SU-DHL-6 (cell line): Measurements from ENCODE around the gene NHS.

ENCODE experiments used
- EZH2phosphoT487 ChIP-seq: fragments of 200-600 bp; sonication (generic), shearing (Covaris generic); conservative IDR thresholded peaks from 2 replicates; pipeline ENCODE4 v1.6.1; 2018; ENCODE audit warnings: mild to moderate bottlenecking, antibody characterized with exemption, low read length, moderate library complexity, mixed read lengths
- TF ChIP-seq, protein P1 (sequence below): fragments of 200-600 bp; sonication (generic); IDR thresholded peaks from one replicate; pipeline ENCODE4 v1.5.1; 2017; ENCODE audit warnings: antibody characterized with exemption, mild to moderate bottlenecking, low read length, moderate library complexity; ENCODE audit not compliant: insufficient read depth, poor library complexity, severe bottlenecking

DNA sequence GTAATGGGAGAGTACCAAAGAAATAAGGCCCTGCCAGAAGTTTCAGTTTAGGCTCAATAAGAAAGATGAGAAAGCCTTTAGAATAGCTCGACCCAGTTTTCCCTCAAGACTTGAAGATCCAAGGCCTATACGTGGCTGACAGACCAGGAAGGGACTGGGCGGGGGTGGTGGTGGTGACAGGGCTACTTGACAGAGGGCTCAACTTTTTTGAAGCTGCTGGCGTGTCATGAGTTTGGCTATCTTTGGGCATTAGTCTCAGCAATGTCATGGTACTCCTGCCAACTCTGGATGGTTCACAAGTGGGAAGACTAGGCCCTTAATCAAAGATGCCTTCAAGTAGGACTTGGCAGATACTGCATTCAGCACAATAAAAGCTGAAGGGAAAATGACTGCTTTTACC is 262.2 kb downstream of the NHS start:
- no peak for TF ChIP-seq EZH2phosphoT487
- TF ChIP-seq, protein P1, sequence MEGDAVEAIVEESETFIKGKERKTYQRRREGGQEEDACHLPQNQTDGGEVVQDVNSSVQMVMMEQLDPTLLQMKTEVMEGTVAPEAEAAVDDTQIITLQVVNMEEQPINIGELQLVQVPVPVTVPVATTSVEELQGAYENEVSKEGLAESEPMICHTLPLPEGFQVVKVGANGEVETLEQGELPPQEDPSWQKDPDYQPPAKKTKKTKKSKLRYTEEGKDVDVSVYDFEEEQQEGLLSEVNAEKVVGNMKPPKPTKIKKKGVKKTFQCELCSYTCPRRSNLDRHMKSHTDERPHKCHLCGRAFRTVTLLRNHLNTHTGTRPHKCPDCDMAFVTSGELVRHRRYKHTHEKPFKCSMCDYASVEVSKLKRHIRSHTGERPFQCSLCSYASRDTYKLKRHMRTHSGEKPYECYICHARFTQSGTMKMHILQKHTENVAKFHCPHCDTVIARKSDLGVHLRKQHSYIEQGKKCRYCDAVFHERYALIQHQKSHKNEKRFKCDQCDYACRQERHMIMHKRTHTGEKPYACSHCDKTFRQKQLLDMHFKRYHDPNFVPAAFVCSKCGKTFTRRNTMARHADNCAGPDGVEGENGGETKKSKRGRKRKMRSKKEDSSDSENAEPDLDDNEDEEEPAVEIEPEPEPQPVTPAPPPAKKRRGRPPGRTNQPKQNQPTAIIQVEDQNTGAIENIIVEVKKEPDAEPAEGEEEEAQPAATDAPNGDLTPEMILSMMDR: no peak
